ENCODE data around the gene SDK2.

The SDK2 gene

GRCh38 chr17:73422121-73422520 is 222.1 kb downstream of the SDK2 start:
- TF ChIP-seq, protein P1, sequence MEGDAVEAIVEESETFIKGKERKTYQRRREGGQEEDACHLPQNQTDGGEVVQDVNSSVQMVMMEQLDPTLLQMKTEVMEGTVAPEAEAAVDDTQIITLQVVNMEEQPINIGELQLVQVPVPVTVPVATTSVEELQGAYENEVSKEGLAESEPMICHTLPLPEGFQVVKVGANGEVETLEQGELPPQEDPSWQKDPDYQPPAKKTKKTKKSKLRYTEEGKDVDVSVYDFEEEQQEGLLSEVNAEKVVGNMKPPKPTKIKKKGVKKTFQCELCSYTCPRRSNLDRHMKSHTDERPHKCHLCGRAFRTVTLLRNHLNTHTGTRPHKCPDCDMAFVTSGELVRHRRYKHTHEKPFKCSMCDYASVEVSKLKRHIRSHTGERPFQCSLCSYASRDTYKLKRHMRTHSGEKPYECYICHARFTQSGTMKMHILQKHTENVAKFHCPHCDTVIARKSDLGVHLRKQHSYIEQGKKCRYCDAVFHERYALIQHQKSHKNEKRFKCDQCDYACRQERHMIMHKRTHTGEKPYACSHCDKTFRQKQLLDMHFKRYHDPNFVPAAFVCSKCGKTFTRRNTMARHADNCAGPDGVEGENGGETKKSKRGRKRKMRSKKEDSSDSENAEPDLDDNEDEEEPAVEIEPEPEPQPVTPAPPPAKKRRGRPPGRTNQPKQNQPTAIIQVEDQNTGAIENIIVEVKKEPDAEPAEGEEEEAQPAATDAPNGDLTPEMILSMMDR (IDR thresholded peaks at IDR 0.05; ENCODE audit: borderline replicate concordance, insufficient read depth, low read depth, low read length) = no peak
- no peak overlapping the region for H3K4me3 ChIP-seq (ENCODE audit: low read depth, low read length)

- TF ChIP-seq, protein P1 (IDR thresholded peaks at IDR 0.05; ENCODE audit: borderline replicate concordance, insufficient read depth, low read depth, low read length) = 0 out of 2 replicates have a peak, but pooled peaks have one; percentile 17
- no peak overlapping the region for H3K4me3 ChIP-seq (ENCODE audit: low read depth, low read length)
Measured at GRCh38 chr17:73420897-73421296, 223.3 kb downstream of the SDK2 start.

GRCh38 chr17:73419881-73420280 is 224.4 kb downstream of the SDK2 start:
- H3K4me3 ChIP-seq (ENCODE audit: low read depth, low read length) = no peak overlapping the region
- TF ChIP-seq, protein P1 (IDR thresholded peaks at IDR 0.05; ENCODE audit: borderline replicate concordance, insufficient read depth, low read depth, low read length) = no peak

- no peak overlapping the region for H3K4me3 ChIP-seq (ENCODE audit: low read depth, low read length)
- TF ChIP-seq, protein P1 (IDR thresholded peaks at IDR 0.05; ENCODE audit: borderline replicate concordance, insufficient read depth, low read depth, low read length) = no peak
Measured at GRCh38 chr17:73419051-73419450, 225.2 kb downstream of the SDK2 start.

GRCh38 chr17:73415782-73416181 is 228.5 kb downstream of the SDK2 start:
- TF ChIP-seq, protein P1 (IDR thresholded peaks at IDR 0.05; ENCODE audit: borderline replicate concordance, insufficient read depth, low read depth, low read length) = no peak
- H3K4me3 ChIP-seq (ENCODE audit: low read depth, low read length) = no peak overlapping the region

- no peak overlapping the region for H3K4me3 ChIP-seq (ENCODE audit: low read depth, low read length)
- TF ChIP-seq, protein P1 (IDR thresholded peaks at IDR 0.05; ENCODE audit: borderline replicate concordance, insufficient read depth, low read depth, low read length) = no peak
Measured at GRCh38 chr17:73414171-73414955, 229.9 kb downstream of the SDK2 start.

DNA sequence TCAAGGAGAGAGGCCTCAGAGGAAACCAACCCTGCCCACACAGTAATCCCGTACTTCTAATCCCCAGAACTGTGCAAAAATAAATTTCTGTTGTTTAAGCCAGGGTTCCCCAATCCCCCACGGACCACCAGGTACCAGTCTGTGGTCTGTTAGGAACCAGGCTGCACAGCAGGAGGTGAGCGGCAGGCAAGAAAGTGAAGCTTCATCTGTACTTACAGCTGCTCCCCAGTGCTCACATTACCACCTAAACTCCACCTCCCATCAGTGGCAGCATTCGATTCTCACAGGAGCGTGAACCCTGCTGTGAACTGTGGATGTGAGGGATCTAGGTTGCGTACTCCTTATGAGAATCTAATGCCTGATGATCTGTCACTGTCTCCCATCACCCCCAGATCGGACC is 231.3 kb downstream of the SDK2 start:
- TF ChIP-seq, protein P1 (IDR thresholded peaks at IDR 0.05; ENCODE audit: borderline replicate concordance, insufficient read depth, low read depth, low read length) = no peak
- no peak overlapping the region for H3K4me3 ChIP-seq (ENCODE audit: low read depth, low read length)

Data from GM12875 (cell line).